HCT116 (cell line): ENCODE measurements around the gene NBEAL2. TPM values are rescaled to one million over a fixed set of nuclear protein-coding genes. Genes with fewer than 3 reads are reported as not detected.

Experiments used
- ATAC-seq: fragments of 200-7000 bp; cut with Tn5 transposase; 2 replicates; pipeline ENCODE4 v1.9.1; 2020; ENCODE audit warnings: mild to moderate bottlenecking, moderate library complexity
- BruUV-seq: library from RNA; stranded (reverse); fragments of 400-500 nt; replicated peaks from 2 replicates; lab custom pipeline; 2021; lab: Mats Ljungman, UMichigan
- CTCF ChIA-PET: fragments of 300-600 bp; sonication (Branson Sonifier 250); formaldehyde crosslinking; loops from one replicate; lab custom pipeline; 2021; ENCODE audit warnings: antibody characterized with exemption; lab: Charles Lee
- POLR2A ChIA-PET: fragments of 300-600, 350-600 bp; sonication (Branson Sonifier 250); formaldehyde crosslinking; loops from one replicate; lab custom pipeline; 2021; ENCODE audit warnings: antibody characterized with exemption; lab: Charles Lee
- RAD21 ChIA-PET, 2 experiments: fragments of 300-600 bp; sonication (Branson Sonifier 250); formaldehyde crosslinking; loops; one replicate each; lab custom pipeline; 2023; ENCODE audit warnings: low total read pairs in 2 of 2; ENCODE audit not compliant: uncharacterized antibody in 2 of 2, unreplicated experiment in 2 of 2, low non-redundant PET in 1 of 2; lab: Charles Lee
- DNase-seq: peaks from one replicate; pipeline ENCODE4 v3.0.0-alpha.2; 2010; ENCODE audit warnings: low read depth, low spot score
- H2AFZ ChIP-seq: fragments of 200-600 bp; shearing (Covaris generic), sonication (generic); 2 replicates; pipeline ENCODE4 v1.6.1; 2017; ENCODE audit warnings: low read depth, mixed run types, mixed read lengths, antibody characterized with exemption, low read length; ENCODE audit not compliant: poor library complexity, severe bottlenecking
- H3K27ac ChIP-seq: 2 replicates; pipeline ENCODE4 v1.5.1; 2012; ENCODE audit warnings: low read depth, low read length
- H3K27me3 ChIP-seq: fragments of 200-600 bp; sonication (generic); 2 replicates; pipeline ENCODE4 v1.6.1; 2016; ENCODE audit warnings: mixed run types, low read length, mixed read lengths; ENCODE audit not compliant: insufficient read depth
- H3K36me3 ChIP-seq, 2 experiments: fragments of 200-500 bp in 1 of 2; fragments of 200-600 bp in 1 of 2; sonication (Bioruptor generic) in 1 of 2; sonication (generic) in 1 of 2; 2 replicates each; pipeline versions ENCODE4 v1.5.1 to v1.6.1; 2014 to 2016; ENCODE audit warnings: low read length in 2 of 2, inconsistent platforms in 1 of 2, mixed read lengths in 1 of 2, mixed run types in 1 of 2; ENCODE audit not compliant: insufficient read depth in 2 of 2, control insufficient read depth in 1 of 2
- H3K4me1 ChIP-seq, 2 experiments: fragments of 200-600 bp in 1 of 2; sonication (generic) in 1 of 2; 2 replicates each; pipeline versions ENCODE4 v1.5.1 to v1.6.1; 2012 to 2017; ENCODE audit warnings: low read length in 2 of 2, inconsistent platforms in 1 of 2, mild to moderate bottlenecking in 1 of 2, mixed read lengths in 1 of 2, mixed run types in 1 of 2, moderate library complexity in 1 of 2; ENCODE audit not compliant: insufficient read depth in 2 of 2, control insufficient read depth in 1 of 2
- H3K4me2 ChIP-seq: fragments of 200-600 bp; sonication (generic); 2 replicates; pipeline ENCODE4 v1.6.1; 2017; ENCODE audit warnings: mixed run types, low read length, mixed read lengths
- H3K4me3 ChIP-seq, 2 experiments: fragments of 200-600 bp in 1 of 2; sonication (generic) in 1 of 2; replicated peaks in 1 of 2; 2 replicates each; pipeline ENCODE4 v1.5.1; 2011 to 2016; ENCODE audit warnings: low read length in 2 of 2, control low read depth in 1 of 2, low read depth in 1 of 2, mild to moderate bottlenecking in 1 of 2, mixed read lengths in 1 of 2, mixed run types in 1 of 2
- H3K79me2 ChIP-seq: fragments of 200-600 bp; sonication (generic); 2 replicates; pipeline ENCODE4 v1.6.1; 2017; ENCODE audit warnings: mild to moderate bottlenecking, mixed run types, low read length, moderate library complexity, mixed read lengths; ENCODE audit not compliant: insufficient read depth
- H3K9ac ChIP-seq: fragments of 200-600 bp; sonication (generic); 2 replicates; pipeline ENCODE4 v1.6.1; 2016; ENCODE audit warnings: low read length, mixed read lengths
- H3K9me2 ChIP-seq: fragments of 200-600 bp; sonication (generic), shearing (Covaris generic); 2 replicates; pipeline ENCODE4 v1.6.1; 2017; ENCODE audit warnings: mixed run types, mild to moderate bottlenecking, moderate library complexity; ENCODE audit not compliant: insufficient read depth
- H3K9me3 ChIP-seq, 2 experiments: fragments of 200-500 bp in 1 of 2; fragments of 200-600 bp in 1 of 2; sonication (Bioruptor generic) in 1 of 2; sonication (generic) in 1 of 2; 2 replicates each; pipeline ENCODE4 v1.6.1; 2014 to 2017; ENCODE audit warnings: low read length in 2 of 2, mixed read lengths in 2 of 2, inconsistent platforms in 1 of 2, low read depth in 1 of 2, mild to moderate bottlenecking in 1 of 2, mixed run types in 1 of 2, moderate library complexity in 1 of 2; ENCODE audit not compliant: control insufficient read depth in 1 of 2, insufficient read depth in 1 of 2
- H4K20me1 ChIP-seq: fragments of 200-600 bp; sonication (generic), shearing (Covaris generic); 2 replicates; pipeline ENCODE4 v1.6.1; 2017; ENCODE audit warnings: mixed run types, mild to moderate bottlenecking, moderate library complexity; ENCODE audit not compliant: insufficient read depth
- CBX3 ChIP-seq: IDR thresholded peaks from 2 replicates; pipeline ENCODE4 v1.6.1; 2012; ENCODE audit warnings: low read depth
- CEBPB ChIP-seq: IDR thresholded peaks from 2 replicates; pipeline ENCODE4 v1.6.1; 2012; ENCODE audit warnings: low read depth
- CTCF ChIP-seq, 3 experiments: fragments of 200-600 bp in 1 of 3; sonication (generic) in 1 of 3; IDR thresholded peaks in 2 of 3; conservative IDR thresholded peaks in 1 of 3; 2 replicates each; pipeline ENCODE4 v1.5.1; 2012 to 2017; ENCODE audit warnings: low read depth in 2 of 3, low read length in 2 of 3, antibody characterized with exemption in 1 of 3, borderline replicate concordance in 1 of 3, control low read depth in 1 of 3, mild to moderate bottlenecking in 1 of 3, mixed read lengths in 1 of 3, mixed run types in 1 of 3, moderate library complexity in 1 of 3; ENCODE audit not compliant: insufficient read depth in 1 of 3
- JUND ChIP-seq: IDR thresholded peaks from 2 replicates; pipeline ENCODE4 v1.6.1; 2012
- MAX ChIP-seq: IDR thresholded peaks from 2 replicates; pipeline ENCODE4 v1.6.1; 2012
- POLR2AphosphoS5 ChIP-seq: IDR thresholded peaks from 2 replicates; pipeline ENCODE4 v1.6.1; 2011; ENCODE audit warnings: mild to moderate bottlenecking, low read depth, low read length, moderate library complexity
- REST ChIP-seq: IDR thresholded peaks from 2 replicates; pipeline ENCODE4 v1.6.1; 2012; ENCODE audit warnings: low read depth
- SIN3A ChIP-seq: IDR thresholded peaks from 2 replicates; pipeline ENCODE4 v1.6.1; 2012; ENCODE audit warnings: low read depth
- TCF7L2 ChIP-seq: IDR thresholded peaks from 2 replicates; pipeline ENCODE4 v1.7.0; 2011; ENCODE audit warnings: borderline replicate concordance, inconsistent platforms; ENCODE audit not compliant: insufficient read depth, insufficient read length; ENCODE audit errors: extremely low read depth
- ZBTB33 ChIP-seq: IDR thresholded peaks from 2 replicates; pipeline ENCODE4 v1.6.1; 2011; ENCODE audit warnings: mild to moderate bottlenecking, low read length, moderate library complexity; ENCODE audit not compliant: insufficient replicate concordance; ENCODE audit errors: extremely low read depth
- intact Hi-C: fragments of 100-400 bp; cut with micrococcal nuclease; formaldehyde crosslinking; loops from 2 replicates; pipeline ENCODE4 v1.10.0; 2022
- total RNA-seq: library from RNA; stranded (reverse); gene quantifications from one replicate; pipeline ENCODE4 v1.2.1, GENCODE V29; 2021; ENCODE audit not compliant: unreplicated experiment

The NBEAL2 gene
- total RNA-seq, 1 experiment from 2014 or later, result 72.9 TPM

GRCh38 chr3:46955157-46955556 lies 24.3 kb upstream of the NBEAL2 start:
- Histone ChIP-seq H3K36me3 (no peaks in the 10 kb centered on the region), H3K4me1 (peaks cover 8 to 36% of the 10 kb centered on the region in 2 experiments), H3K9me2 (no peaks in the 10 kb centered on the region), H3K4me3 (no peak overlapping the region), H3K79me2 (peaks cover 98% of the 10 kb centered on the region), H4K20me1 (peaks cover 35% of the 10 kb centered on the region), H3K27ac (no peak overlapping the region), H3K4me2 (no peak overlapping the region), H3K9ac (no peak overlapping the region), H2AFZ (no peak overlapping the region), H3K9me3 (no peaks in the 10 kb centered on the region)
- BruUV-seq, result no TSS peak
- ATAC-seq (no peak), DNase-seq (no peak)
- intact Hi-C loops, result no loop called here
- POLR2A ChIA-PET, result no interaction called here
- TF ChIP-seq JUND (no peak), TCF7L2 (no peak), CBX3 (no peak), MAX (no peak), CTCF (IDR thresholded peaks at IDR 0.05 in 2 of 3, conservative IDR thresholded peaks at IDR 0.05 in 1 of 3; ENCODE audit: borderline replicate concordance in 1 of 3, insufficient read depth in 1 of 3, low read depth in 2 of 3, low read length in 2 of 3) (no peak), POLR2AphosphoS5 (no peak), CEBPB (no peak), SIN3A (no peak), REST (no peak), ZBTB33 (no peak)
- TF ChIP-seq, all 23 proteins: peak for 0
- no peaks in the 10 kb centered on the region for H3K27me3 ChIP-seq
- CTCF ChIA-PET, result no interaction called here
- RAD21 ChIA-PET, result no interaction called here
